Dendritic cell treated with granulocyte-macrophage colony-stimulating factor and Interleukin-4, amounts not matched to agents 40 ng/mL and 50 ng/mL, for 4 days (primary cell): ENCODE measurements around the gene WWP2.
"Not testable (repeated sequence)": the region's sequence is repeated elsewhere in the genome, so short reads cannot be mapped to it uniquely, and the experiment has no call there.

Experiments used
- H3K27ac Mint-ChIP-seq: one replicate; pipeline ENCODE4 v1.8.0; 2022; ENCODE audit warnings: mild to moderate bottlenecking, mixed read lengths
- H3K27me3 Mint-ChIP-seq: one replicate; pipeline ENCODE4 v1.8.0; 2022; ENCODE audit warnings: mild to moderate bottlenecking, mixed read lengths
- H3K36me3 Mint-ChIP-seq: one replicate; pipeline ENCODE4 v1.8.0; 2022; ENCODE audit warnings: low read depth, mixed read lengths
- H3K4me1 Mint-ChIP-seq: one replicate; pipeline ENCODE4 v1.8.0; 2022; ENCODE audit warnings: low read depth, mixed read lengths
- H3K4me3 Mint-ChIP-seq: one replicate; pipeline ENCODE4 v1.8.0; 2022; ENCODE audit warnings: mild to moderate bottlenecking, moderate library complexity, mixed read lengths
- H3K9me3 Mint-ChIP-seq: one replicate; pipeline ENCODE4 v1.8.0; 2022; ENCODE audit warnings: mixed read lengths
- intact Hi-C: fragments of 100-400 bp; cut with micrococcal nuclease; formaldehyde crosslinking; loops from one replicate; pipeline ENCODE4 v1.15.0; 2022

WWP2 gene

DNA sequence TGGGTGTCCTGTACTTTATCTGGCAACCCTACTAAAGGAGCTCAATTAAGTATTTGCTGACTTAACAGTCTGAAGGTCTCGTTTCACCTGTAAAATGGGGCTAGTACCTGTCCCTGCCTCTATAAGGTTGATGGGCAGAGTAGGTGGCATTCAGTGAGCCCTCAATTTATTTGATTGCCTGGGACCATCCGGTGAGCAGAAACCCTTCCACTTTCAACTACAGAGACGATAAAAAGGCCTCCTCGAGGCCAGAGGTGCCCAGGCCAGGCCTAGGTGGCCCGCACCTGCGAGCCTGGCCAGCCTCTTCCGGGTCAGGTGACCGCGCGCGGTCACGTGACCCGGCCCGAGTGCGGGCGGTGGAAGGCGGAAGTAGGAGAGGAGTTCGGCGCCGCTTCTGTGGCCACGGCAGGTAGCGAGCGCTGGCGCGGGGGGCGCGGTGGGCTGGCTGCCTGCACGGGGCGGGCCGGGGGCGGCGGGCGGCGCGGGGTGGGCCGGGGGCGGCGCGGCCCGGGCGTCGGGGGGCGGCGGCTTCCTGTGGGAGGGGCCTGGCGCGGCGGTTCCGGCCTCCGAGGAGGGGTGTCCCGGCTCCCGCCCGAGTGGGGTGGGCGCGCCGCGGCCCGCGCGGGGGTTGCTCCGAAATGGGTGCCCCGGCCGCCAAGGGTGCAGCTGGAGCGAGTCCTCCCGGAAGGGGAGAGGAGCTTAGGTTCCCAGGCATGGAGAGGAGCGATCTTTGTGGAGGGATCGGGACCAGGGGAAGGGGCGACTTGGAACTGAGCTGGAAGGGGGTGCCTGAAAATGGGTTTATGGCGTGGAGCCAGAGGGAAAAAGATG, at the start of gene WWP2:
TSS of gene WWP2 (plus strand) at position 350 of the 831 bp plus-strand sequence. CDS start 24,679 bp downstream, outside the sequence.
- intact Hi-C loops, result no loop called here
- Mint-ChIP-seq H3K27ac (peak within 1 kb of the TSS; percentile 93), H3K4me3 (peak within 1 kb of the TSS; percentile 89), H3K27me3 (peaks cover 3% of the 10 kb centered on the region), H3K36me3 (peaks cover 21% of the 10 kb centered on the region), H3K9me3 (no peaks in the 10 kb centered on the region), H3K4me1 (peaks cover 25% of the 10 kb centered on the region)

DNA sequence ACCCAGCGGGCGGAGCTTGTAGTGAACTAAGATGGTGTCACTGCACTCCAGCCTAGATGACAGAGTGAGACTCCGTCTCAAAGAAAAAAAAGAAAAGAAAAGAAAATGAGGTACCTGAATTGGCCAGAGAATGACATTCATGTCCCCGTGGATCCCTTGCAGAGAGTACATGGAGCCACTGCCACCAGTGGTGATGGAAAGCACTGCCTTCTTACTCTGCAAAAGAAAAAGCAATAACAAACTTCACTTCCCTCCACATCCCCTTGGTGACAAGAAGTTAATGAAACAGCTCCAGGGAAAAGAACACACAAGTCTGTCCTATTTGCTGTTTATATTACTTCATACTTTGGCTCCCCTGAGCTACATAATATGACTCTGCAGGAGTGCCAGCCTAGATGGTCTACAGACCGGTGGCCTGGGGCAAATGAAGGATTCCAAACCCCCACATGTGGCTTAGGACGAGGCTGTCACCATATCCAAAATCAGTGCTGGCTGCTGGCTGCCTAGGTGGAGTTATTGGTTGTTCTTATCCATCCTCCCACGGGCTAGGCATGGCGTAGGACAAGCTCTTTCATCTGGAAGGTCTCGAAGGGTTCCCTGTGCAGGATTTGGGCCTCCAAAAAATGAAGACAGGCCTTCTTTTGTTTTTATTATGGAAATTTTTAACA, 49.1 kb upstream of the WWP2 start:
- Mint-ChIP-seq H3K4me1 (no peaks in the 10 kb centered on the region), H3K27me3 (no peaks in the 10 kb centered on the region), H3K4me3 (no peak overlapping the region), H3K9me3 (no peaks in the 10 kb centered on the region), H3K27ac (no peak overlapping the region), H3K36me3 (peaks cover 61% of the 10 kb centered on the region)
- intact Hi-C loops, result no loop called here

DNA sequence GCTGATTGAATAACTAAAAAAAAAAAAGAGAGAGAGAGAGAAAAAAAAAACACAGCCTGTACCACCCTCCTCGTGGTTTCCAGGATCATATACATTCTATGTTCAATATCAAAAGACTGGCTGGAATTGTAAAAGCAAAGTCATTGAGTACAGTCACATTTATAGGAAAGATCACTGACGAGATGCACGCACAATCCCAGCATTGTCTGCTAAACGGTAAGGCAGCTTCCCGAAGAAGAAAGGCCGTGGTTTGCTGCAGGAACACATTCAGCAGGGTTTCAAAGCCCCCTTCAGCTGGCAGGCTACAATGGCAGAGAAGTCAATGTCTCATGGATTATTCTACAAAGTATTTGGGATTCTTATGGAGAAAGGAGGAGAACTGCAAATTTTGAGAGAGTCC, 45.1 kb upstream of the WWP2 start:
- Mint-ChIP-seq H3K4me3 (no peak overlapping the region), H3K27ac (no peak overlapping the region)

DNA sequence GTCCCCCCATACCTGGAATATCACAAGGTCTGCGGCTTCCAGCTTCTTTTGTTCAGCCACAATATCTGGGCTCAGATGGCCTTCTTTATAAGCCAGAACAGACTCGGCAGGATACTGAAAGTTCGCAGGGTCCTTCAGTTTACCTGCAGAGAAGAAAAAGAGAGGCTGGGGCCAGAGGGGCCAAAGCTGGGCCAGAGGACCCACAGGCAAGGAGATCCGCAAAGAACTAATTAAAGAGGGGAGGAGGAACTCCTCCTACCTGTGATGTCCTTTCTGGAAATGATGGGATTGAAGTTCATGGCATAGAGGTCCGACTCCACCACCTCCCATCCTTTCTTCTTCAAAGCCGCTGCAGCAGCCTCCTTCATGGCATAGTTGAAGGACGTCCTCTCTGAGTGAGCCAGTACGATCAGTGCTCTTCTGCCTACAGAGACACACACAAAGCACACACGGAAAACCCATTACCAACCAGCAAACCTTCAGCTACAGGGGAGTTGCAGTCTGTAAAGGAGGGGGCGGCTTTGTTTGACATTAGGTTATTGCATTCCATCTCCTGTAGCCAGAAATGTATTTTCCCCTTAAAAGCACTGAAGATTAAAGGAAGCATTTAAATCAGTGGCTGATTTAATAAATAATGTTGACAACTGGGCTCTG, 43.9 kb upstream of the WWP2 start:
- H3K9me3 Mint-ChIP-seq, result no peaks in the 10 kb centered on the region
- no peaks in the 10 kb centered on the region for H3K27me3 Mint-ChIP-seq
- H3K36me3 Mint-ChIP-seq, result peaks cover 29% of the 10 kb centered on the region
- intact Hi-C loops, result no loop called here
- H3K27ac Mint-ChIP-seq, result no peak overlapping the region
- no peak overlapping the region for H3K4me3 Mint-ChIP-seq
- no peaks in the 10 kb centered on the region for H3K4me1 Mint-ChIP-seq

More for the DNA sequence above, 45.1 kb upstream of the WWP2 start:
- no peaks in the 10 kb centered on the region for H3K4me1 Mint-ChIP-seq
- H3K9me3 Mint-ChIP-seq, result no peaks in the 10 kb centered on the region
- peaks cover 38% of the 10 kb centered on the region for H3K36me3 Mint-ChIP-seq
- H3K27me3 Mint-ChIP-seq, result no peaks in the 10 kb centered on the region
- intact Hi-C loops, result no loop called here

DNA sequence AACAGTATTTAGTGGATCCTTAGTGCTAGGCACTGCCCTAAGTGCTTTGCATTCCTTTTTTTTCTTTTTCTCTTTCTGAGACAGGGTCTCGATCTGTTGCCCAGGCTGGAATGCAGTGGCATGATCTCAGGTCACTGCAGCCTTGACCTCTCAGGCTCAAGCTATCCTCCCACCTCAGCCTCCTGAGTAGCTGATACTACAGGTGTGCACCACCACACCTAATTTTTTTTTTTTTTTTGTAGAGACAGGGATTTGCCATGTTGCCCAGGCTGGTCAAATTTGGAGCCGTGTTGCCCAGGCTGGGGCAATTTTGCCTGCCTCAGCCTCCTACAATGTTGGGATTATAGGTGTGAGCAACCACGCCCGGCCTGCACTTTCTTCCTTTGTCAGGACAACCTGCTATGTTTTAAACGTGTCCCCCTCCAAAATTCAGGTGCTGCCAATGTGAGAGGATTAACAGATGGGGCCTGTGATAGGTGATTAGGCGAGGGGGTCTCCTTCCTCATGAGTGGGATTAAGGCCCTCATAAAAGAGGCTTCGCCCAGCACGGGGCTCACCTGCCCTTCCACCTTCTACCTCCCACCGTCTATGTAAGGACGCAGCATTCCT, 41.2 kb upstream of the WWP2 start:
- Mint-ChIP-seq H3K4me1 (peaks cover 14% of the 10 kb centered on the region), H3K9me3 (no peaks in the 10 kb centered on the region), H3K4me3 (no peak overlapping the region), H3K27ac (no peak overlapping the region), H3K36me3 (peaks cover 11% of the 10 kb centered on the region), H3K27me3 (no peaks in the 10 kb centered on the region)
- intact Hi-C loops, result no loop called here

DNA sequence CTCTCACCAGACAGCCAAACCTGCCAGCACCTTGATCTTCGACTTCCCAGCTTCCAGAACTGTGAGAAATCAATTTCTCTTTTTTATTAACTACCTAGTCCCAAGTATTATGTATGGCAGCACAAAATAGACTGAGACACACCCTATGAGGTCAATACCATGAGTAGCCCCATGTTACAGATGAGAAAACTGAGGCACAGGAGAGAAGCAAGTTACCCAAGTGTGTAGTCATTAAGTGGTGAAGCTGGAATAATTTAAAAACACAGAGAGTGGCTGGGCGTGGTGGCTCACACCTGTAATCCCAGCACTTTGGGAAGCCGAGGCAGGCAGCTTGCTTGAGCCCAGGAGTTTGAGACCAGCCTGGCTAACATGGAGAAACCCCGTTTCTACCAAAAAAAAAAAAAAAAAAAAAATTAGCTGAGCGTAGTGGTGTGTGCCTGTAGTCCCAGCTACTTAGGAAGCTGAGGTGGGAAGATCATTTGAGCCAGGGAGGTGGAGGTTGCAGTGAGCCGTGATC, 40.6 kb upstream of the WWP2 start:
- H3K4me3 Mint-ChIP-seq, result no peak overlapping the region
- no peaks in the 10 kb centered on the region for H3K27me3 Mint-ChIP-seq
- no peak overlapping the region for H3K27ac Mint-ChIP-seq
- H3K36me3 Mint-ChIP-seq, result peaks cover 16% of the 10 kb centered on the region
- intact Hi-C loops, result no loop called here
- H3K4me1 Mint-ChIP-seq, result peaks cover 18% of the 10 kb centered on the region
- H3K9me3 Mint-ChIP-seq, result no peaks in the 10 kb centered on the region

DNA sequence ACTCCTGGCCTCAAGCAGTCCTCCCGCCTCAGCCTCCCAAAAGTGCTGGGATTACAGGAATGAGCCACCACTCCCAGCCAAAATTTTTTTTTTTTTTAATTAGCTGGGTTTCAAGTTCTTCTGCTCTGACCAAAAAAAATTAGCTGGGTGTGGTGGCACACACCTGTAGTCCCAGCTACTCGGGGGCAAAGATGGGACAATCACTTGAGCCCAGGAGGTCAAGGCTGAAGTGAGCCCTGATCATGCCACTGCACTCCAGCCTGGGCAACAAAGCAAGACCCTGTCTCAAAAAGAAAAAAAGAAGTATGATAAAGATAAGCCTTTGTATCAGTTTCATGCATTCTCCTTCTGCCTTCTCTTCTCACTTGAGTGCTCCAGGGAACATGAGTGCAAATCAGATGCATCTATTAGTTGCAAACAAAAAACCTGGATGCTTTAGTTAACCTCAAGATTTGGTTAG, 37.7 kb upstream of the WWP2 start:
- H3K4me3 Mint-ChIP-seq, result no peak overlapping the region
- peaks cover 11% of the 10 kb centered on the region for H3K36me3 Mint-ChIP-seq
- no peak overlapping the region for H3K27ac Mint-ChIP-seq
- H3K9me3 Mint-ChIP-seq, result no peaks in the 10 kb centered on the region
- no peaks in the 10 kb centered on the region for H3K27me3 Mint-ChIP-seq
- intact Hi-C loops, result no loop called here
- peaks cover 34% of the 10 kb centered on the region for H3K4me1 Mint-ChIP-seq

DNA sequence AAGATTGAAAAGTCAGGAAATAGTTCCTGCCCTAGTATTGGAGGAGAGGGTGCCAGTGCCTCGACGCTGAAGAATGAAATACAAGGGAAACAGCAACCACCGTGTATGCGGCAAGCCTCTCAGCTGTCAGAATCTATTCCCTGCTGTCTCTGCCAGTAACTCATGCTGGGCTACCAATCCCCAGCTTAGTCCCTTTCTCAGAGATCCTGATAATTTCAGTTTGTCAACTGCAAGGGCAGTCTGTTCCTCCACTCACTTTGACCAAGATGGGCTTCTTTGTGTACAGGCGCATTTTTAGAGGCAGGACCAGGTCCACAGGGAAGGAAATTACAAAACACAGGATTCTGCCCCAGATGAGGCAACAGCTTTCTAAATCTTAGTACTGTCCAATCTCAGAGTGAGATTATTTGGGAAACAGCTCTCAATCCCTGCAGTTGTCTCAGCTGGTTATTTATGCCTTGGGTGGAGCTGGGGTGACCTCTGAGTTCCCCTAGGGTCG, 37.1 kb upstream of the WWP2 start:
- intact Hi-C loops, result no loop called here
- peak overlapping the region; percentile 20 for H3K27ac Mint-ChIP-seq
- no peaks in the 10 kb centered on the region for H3K27me3 Mint-ChIP-seq
- H3K4me1 Mint-ChIP-seq, result peaks cover 34% of the 10 kb centered on the region
- peaks cover 11% of the 10 kb centered on the region for H3K36me3 Mint-ChIP-seq
- no peak overlapping the region for H3K4me3 Mint-ChIP-seq
- H3K9me3 Mint-ChIP-seq, result no peaks in the 10 kb centered on the region

DNA sequence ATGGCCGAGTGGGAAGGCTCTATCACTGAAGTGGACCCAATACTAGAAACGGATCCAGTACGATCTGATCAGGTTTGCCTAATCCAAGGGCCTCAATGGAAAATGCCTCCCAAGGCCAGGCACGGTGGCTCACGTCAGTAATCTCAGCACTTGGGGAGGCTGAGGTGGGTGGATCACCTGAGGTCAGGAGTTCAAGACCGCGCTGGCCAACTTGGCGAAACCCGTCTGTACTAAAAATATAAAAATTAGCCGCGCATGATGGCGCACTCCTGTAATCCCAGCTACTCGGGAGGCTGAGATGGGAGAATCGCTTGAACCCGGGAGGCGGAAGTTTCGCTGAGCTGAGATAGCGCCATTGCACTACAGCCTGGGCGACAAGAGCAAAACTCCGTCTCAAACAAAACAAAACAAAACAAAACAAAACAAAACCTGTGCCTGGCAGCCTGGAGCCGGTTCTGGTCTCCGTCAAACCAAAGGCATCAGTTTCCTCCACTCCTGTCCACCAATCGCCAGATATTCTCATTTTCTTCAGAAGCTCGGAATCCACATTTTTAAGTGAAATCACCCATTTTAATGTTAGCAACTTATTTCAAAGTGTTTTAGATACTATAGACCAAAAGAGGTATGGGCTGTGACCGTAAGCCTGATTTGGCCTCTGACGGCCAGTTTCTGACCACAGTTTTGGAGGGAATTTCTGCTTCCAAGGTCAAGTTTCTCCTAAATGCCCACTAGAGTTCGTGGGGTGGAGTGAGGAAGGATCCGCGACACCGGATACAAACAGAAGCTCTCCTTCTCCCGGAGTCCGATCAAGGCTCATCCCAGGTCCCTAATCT, 36.4 kb upstream of the WWP2 start:
- peak overlapping the region; percentile 95 for H3K27ac Mint-ChIP-seq
- no peaks in the 10 kb centered on the region for H3K27me3 Mint-ChIP-seq
- peaks cover 11% of the 10 kb centered on the region for H3K36me3 Mint-ChIP-seq
- H3K4me1 Mint-ChIP-seq, result peaks cover 34% of the 10 kb centered on the region
- intact Hi-C loops, result loop anchor here (1.0 kb wide), 1 partner anchor 29 kb away; the partner anchor contains the start of gene NOB1
- no peaks in the 10 kb centered on the region for H3K9me3 Mint-ChIP-seq
- peak overlapping the region; percentile 90 for H3K4me3 Mint-ChIP-seq

DNA sequence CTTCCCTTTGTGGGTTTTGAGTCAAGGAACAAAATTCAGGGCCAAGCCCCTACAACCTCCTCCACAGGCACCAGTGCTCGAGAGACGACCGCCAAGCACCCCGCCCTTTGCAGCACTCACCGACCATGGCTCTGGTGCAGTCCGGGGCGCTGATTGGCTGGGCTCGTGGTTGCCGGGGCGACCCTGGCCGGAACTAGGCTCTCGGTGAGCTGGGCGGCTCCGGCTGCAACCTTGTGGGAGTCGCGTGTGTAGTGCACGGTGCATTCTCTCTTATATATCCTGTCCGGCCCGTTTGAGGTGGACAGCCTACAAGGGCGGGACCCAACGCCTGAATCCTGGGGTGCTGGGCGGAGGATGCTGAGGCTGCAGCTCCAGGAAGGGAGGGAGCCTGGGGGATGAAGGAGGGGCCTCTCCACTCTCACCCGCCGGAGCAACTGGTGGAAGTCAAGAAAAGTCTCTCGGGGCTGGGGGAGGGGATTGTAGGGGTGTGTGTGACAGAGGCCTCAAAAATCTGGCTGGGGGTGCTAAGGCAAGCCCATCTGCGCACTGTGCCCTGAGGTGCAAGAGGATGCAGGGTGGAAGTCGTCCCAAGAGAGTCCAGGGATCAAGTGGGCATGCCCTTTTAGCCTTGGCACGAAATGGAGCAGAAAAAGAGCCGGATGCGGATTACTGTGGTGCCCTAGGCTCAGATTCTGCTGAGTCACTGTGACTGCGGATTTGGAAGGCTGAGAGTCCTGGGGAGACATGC, 35.6 kb upstream of the WWP2 start, which contains the start of gene NQO1:
TSS of gene NQO1 (minus strand) at position 248 of the 748 bp plus-strand sequence. CDS start at position 127, 121 bp downstream.
- Mint-ChIP-seq H3K4me1 (peaks cover 34% of the 10 kb centered on the region), H3K9me3 (no peaks in the 10 kb centered on the region), H3K36me3 (peaks cover 11% of the 10 kb centered on the region), H3K27ac (peak within 1 kb of the TSS; percentile 95), H3K27me3 (no peaks in the 10 kb centered on the region), H3K4me3 (peak within 1 kb of the TSS; percentile 90)
- intact Hi-C loops, result loop anchor here (1.0 kb wide), 1 partner anchor 28 kb away; the partner anchor contains the start of gene NOB1

DNA sequence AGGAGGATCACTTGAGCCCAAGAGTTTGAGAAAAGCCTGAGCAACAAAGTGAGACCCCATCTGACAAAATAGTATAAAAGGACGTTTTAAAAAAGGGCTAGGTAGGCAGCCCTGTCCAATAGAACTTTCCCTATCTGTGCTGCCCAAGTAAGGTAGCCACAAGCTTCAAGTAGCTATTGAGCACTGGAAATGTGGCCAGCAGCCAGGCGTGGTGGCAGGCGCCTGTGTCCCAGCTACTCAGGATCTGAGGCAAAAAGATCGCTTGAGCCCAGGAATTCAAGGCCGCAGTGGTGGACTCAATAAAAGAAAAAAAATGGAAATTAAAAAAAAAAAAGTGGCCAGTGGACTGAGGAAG, 34.2 kb upstream of the WWP2 start:
- intact Hi-C loops, result no loop called here
- Mint-ChIP-seq H3K27me3 (no peaks in the 10 kb centered on the region), H3K4me3 (peak overlapping the region; percentile 46), H3K9me3 (no peaks in the 10 kb centered on the region), H3K4me1 (peaks cover 34% of the 10 kb centered on the region), H3K27ac (peak overlapping the region; percentile 95), H3K36me3 (peaks cover 11% of the 10 kb centered on the region)

DNA sequence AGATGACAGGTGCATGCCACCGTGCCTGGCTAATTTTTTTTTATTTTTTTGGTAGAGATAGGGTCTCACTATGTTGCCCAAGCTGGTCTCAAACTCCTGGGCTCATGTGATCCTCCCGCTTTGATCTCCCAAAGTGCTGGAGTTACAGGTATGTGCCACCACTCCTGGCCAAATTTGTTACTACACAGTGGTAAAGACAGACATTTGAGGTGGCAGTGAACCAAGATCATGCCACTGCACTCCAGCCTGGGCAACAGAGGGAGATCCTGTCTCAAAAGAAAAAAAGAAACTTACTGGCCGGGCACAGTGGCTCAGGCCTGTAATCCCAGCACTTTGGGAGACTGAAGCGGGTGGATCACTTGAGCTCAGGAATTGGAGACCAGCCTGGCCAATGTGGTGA, 33.1 kb upstream of the WWP2 start:
- H3K9me3 Mint-ChIP-seq, H3K27ac Mint-ChIP-seq, H3K4me3 Mint-ChIP-seq, H3K27me3 Mint-ChIP-seq, intact Hi-C loops: not testable (repeated sequence)
- peaks cover 34% of the 10 kb centered on the region for H3K4me1 Mint-ChIP-seq
- H3K36me3 Mint-ChIP-seq, result peaks cover 11% of the 10 kb centered on the region
